SK-N-SH (cell line): ENCODE measurements around the gene TANK. TPM values are rescaled to one million over a fixed set of nuclear protein-coding genes. Genes with fewer than 3 reads are reported as not detected.
A peak's percentile ranks its signal among the peaks of the same experiment; 100 is the strongest.

Experiments
- CTCF ChIA-PET: fragments of 300-600, 350-600 bp; formaldehyde crosslinking; extraction: SDS; loops from one replicate; lab custom pipeline; 2021; lab: Yijun Ruan, JAX
- POLR2A ChIA-PET: fragments of 350-600 bp; sonication (Branson Sonifier 250); formaldehyde crosslinking; extraction: SDS; loops from one replicate; lab custom pipeline; 2020; ENCODE audit warnings: antibody characterized with exemption, inconsistent platforms; lab: Yijun Ruan, JAX
- DNase-seq: peaks from one replicate; pipeline ENCODE4 v3.0.0; 2012
- H2AFZ ChIP-seq: fragments of 200-600 bp; sonication (generic); 2 replicates; pipeline ENCODE4 v1.8.1; 2016; ENCODE audit warnings: antibody characterized with exemption, mild to moderate bottlenecking, low read depth
- H3F3A ChIP-seq: fragments of 200-600 bp; sonication (generic); replicated peaks from 2 replicates; pipeline ENCODE3; 2016; ENCODE audit warnings: antibody characterized with exemption, mild to moderate bottlenecking; ENCODE audit not compliant: insufficient read depth
- H3K27ac ChIP-seq, 2 experiments: fragments of 200-500 bp in 1 of 2; fragments of 200-600 bp in 1 of 2; sonication (Bioruptor generic) in 1 of 2; sonication (generic), shearing (Covaris generic) in 1 of 2; 2 replicates each; pipeline versions ENCODE4 v1.5.1 to v1.6.1; 2014 to 2016; ENCODE audit warnings: low read depth in 2 of 2, inconsistent platforms in 1 of 2, low read length in 1 of 2, mild to moderate bottlenecking in 1 of 2, mixed read lengths in 1 of 2
- H3K27me3 ChIP-seq: fragments of 200-600 bp; sonication (generic), shearing (Covaris generic); 2 replicates; pipeline ENCODE4 v1.6.1; 2016; ENCODE audit warnings: mixed run types; ENCODE audit not compliant: insufficient read depth
- H3K36me3 ChIP-seq, 2 experiments: fragments of 200-500 bp in 1 of 2; fragments of 200-600 bp in 1 of 2; sonication (Bioruptor generic) in 1 of 2; sonication (generic) in 1 of 2; replicated peaks in 1 of 2; 2 replicates each; pipeline versions ENCODE3 to v1.5.1; 2014 to 2016; ENCODE audit warnings: low read length in 1 of 2, mild to moderate bottlenecking in 1 of 2; ENCODE audit not compliant: insufficient read depth in 2 of 2, control insufficient read depth in 1 of 2
- H3K4me1 ChIP-seq, 2 experiments: fragments of 200-500 bp in 1 of 2; fragments of 200-600 bp in 1 of 2; sonication (Bioruptor generic) in 1 of 2; sonication (generic), shearing (Covaris generic) in 1 of 2; 2 replicates each; pipeline versions ENCODE4 v1.5.1 to v1.6.1; 2014 to 2016; ENCODE audit warnings: low read depth in 1 of 2, low read length in 1 of 2, mixed run types in 1 of 2; ENCODE audit not compliant: insufficient read depth in 2 of 2, control insufficient read depth in 1 of 2
- H3K4me2 ChIP-seq: fragments of 200-600 bp; sonication (generic), shearing (Covaris generic); 2 replicates; pipeline ENCODE4 v1.6.1; 2017; ENCODE audit warnings: mixed run types
- H3K4me3 ChIP-seq, 2 experiments: fragments of 200-500 bp in 1 of 2; fragments of 200-600 bp in 1 of 2; sonication (Bioruptor generic) in 1 of 2; sonication (generic), shearing (Covaris generic) in 1 of 2; 2 replicates each; pipeline versions ENCODE4 v1.5.1 to v1.8.1; 2014 to 2016; ENCODE audit warnings: low read depth in 2 of 2, inconsistent platforms in 1 of 2, low read length in 1 of 2, mild to moderate bottlenecking in 1 of 2, mixed read lengths in 1 of 2, moderate library complexity in 1 of 2
- H3K79me2 ChIP-seq: fragments of 200-600 bp; sonication (generic); 2 replicates; pipeline ENCODE4 v1.8.1; 2017; ENCODE audit warnings: mild to moderate bottlenecking; ENCODE audit not compliant: insufficient read depth
- H3K9ac ChIP-seq: fragments of 200-600 bp; sonication (generic); 2 replicates; pipeline ENCODE4 v1.6.1; 2017; ENCODE audit warnings: mixed run types
- H3K9me2 ChIP-seq: fragments of 200-600 bp; sonication (generic); 2 replicates; pipeline ENCODE4 v1.6.1; 2017; ENCODE audit warnings: mixed run types
- H3K9me3 ChIP-seq: fragments of 200-600 bp; sonication (generic); 2 replicates; pipeline ENCODE4 v1.6.1; 2017; ENCODE audit warnings: mixed run types, mild to moderate bottlenecking, moderate library complexity
- H4K20me1 ChIP-seq: fragments of 200-600 bp; sonication (generic); 2 replicates; pipeline ENCODE4 v1.6.1; 2017; ENCODE audit warnings: mild to moderate bottlenecking, mixed run types; ENCODE audit not compliant: insufficient read depth
- EP300 ChIP-seq, 2 experiments: IDR thresholded peaks; 2 replicates each; pipeline versions ENCODE4 v1.4.0 to v1.6.1; 2012; ENCODE audit warnings: borderline replicate concordance in 1 of 2, low read depth in 1 of 2, low read length in 1 of 2
- GABPA ChIP-seq: IDR thresholded peaks from 2 replicates; pipeline ENCODE4 v1.4.0; 2012; ENCODE audit warnings: low read depth, mild to moderate bottlenecking
- GATA2 ChIP-seq: sonication (generic); formaldehyde crosslinking; IDR thresholded peaks from 2 replicates; pipeline ENCODE4 v1.5.0; 2020; ENCODE audit warnings: mild to moderate bottlenecking, missing genetic modification reagents
- JUND ChIP-seq: IDR thresholded peaks from 2 replicates; pipeline ENCODE4 v1.4.0; 2012
- NFIC ChIP-seq: IDR thresholded peaks from 2 replicates; pipeline ENCODE4 v1.4.0; 2012; ENCODE audit warnings: borderline replicate concordance
- SMC3 ChIP-seq: IDR thresholded peaks from 2 replicates; pipeline ENCODE4 v1.6.1; 2012; ENCODE audit warnings: low read depth, low read length, improper control_type of control experiment
- YY1 ChIP-seq: IDR thresholded peaks from 2 replicates; pipeline ENCODE4 v1.4.0; 2012; ENCODE audit warnings: low read depth, mild to moderate bottlenecking
- WGBS: methylation state at CpG from one replicate; pipeline ENCODE4 v1.1.6; 2017; ENCODE audit warnings: low lambda C conversion rate; 5-methylcytosine and 5-hydroxymethylcytosine counted together
- polyA plus RNA-seq, 3 experiments: library from polyadenylated mRNA; depleted of rRNA; stranded (reverse); fragments of >200 nt; gene quantifications; 2 replicates each; pipeline ENCODE4 v1.2.3, GENCODE V29; 2012
- TF ChIP-seq, protein P1 (sequence below): IDR thresholded peaks from 2 replicates; pipeline ENCODE4 v1.4.0; 2012; ENCODE audit warnings: low read depth, borderline replicate concordance
- TF ChIP-seq, protein P2 (sequence below): IDR thresholded peaks from 2 replicates; pipeline ENCODE4 v1.4.0; 2012; ENCODE audit warnings: low read depth

Gene TANK
- polyA plus RNA-seq, 1 of the 3 experiments (the other 2 are of a cell fraction) = 25.7 TPM

DNA sequence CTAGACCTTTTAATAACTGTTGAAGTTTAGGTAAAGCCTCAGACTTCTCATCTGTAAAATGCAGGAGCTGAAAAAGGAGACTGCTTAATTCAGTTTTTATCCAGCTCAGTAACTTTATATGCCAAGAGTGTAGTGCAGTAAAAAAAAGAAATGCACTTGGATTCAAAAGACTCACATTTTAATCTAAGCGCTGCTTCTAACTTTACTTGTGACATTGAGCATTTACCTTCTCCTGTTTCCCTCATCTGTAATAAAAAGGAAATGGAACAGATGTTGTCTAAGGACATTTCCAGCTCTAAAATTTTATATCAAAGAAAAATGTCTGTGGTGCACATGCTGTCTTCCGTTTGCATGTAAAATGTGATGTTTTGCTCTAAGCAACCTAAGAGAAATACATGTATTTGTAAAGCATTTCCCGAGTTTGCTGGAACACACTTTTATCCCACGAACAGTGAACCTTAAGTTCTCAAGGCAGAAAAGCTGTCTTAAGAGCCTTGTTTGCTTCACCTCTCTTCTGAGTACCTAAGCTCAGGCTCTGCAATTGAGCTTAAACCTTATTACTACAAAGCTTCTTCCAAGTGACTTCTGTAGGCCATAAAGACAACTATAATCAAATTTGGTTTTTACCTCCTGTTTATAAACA lies 24.2 kb upstream of the TANK start:
- H2AFZ ChIP-seq = peak overlapping the region; percentile 54
- WGBS = 46% methylated on average over 4 of the region's 4 CpGs
- H3K27ac ChIP-seq = peak overlapping the region in 1 of 2 experiments; percentile 81; a peak in 2 of 4 replicates
- no peaks in the 10 kb centered on the region for H3F3A ChIP-seq
- H4K20me1 ChIP-seq = no peaks in the 10 kb centered on the region
- H3K9me2 ChIP-seq = no peaks in the 10 kb centered on the region
- H3K9ac ChIP-seq = no peak overlapping the region
- CTCF ChIA-PET = interaction anchor here (1.0 kb wide), 1 partner anchor 17 kb away, joined by 3 read pairs; no protein-coding TSS in a partner anchor
- H3K36me3 ChIP-seq = no peaks in the 10 kb centered on the region
- peak overlapping the region; percentile 43; the same call in 1 of the 2 replicates for H3K4me2 ChIP-seq
- DNase-seq = no peak
- H3K4me1 ChIP-seq = peaks cover 7 to 17% of the 10 kb centered on the region in 2 experiments; a peak in 3 of 4 replicates
- no peaks in the 10 kb centered on the region for H3K9me3 ChIP-seq
- H3K27me3 ChIP-seq = no peaks in the 10 kb centered on the region
- TF ChIP-seq, protein P1, sequence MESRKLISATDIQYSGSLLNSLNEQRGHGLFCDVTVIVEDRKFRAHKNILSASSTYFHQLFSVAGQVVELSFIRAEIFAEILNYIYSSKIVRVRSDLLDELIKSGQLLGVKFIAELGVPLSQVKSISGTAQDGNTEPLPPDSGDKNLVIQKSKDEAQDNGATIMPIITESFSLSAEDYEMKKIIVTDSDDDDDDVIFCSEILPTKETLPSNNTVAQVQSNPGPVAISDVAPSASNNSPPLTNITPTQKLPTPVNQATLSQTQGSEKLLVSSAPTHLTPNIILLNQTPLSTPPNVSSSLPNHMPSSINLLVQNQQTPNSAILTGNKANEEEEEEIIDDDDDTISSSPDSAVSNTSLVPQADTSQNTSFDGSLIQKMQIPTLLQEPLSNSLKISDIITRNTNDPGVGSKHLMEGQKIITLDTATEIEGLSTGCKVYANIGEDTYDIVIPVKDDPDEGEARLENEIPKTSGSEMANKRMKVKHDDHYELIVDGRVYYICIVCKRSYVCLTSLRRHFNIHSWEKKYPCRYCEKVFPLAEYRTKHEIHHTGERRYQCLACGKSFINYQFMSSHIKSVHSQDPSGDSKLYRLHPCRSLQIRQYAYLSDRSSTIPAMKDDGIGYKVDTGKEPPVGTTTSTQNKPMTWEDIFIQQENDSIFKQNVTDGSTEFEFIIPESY = no peak
- TF ChIP-seq EP300 (IDR thresholded peaks at IDR 0.05; ENCODE audit: borderline replicate concordance in 1 of 2, low read depth in 1 of 2, low read length in 1 of 2) (no peak), GABPA (no peak), YY1 (no peak)
- TF ChIP-seq, all 33 proteins: peak for 0
- POLR2A ChIA-PET = no interaction called here
- Histone ChIP-seq H3K4me3 (no peak overlapping the region), H3K79me2 (no peaks in the 10 kb centered on the region)

DNA sequence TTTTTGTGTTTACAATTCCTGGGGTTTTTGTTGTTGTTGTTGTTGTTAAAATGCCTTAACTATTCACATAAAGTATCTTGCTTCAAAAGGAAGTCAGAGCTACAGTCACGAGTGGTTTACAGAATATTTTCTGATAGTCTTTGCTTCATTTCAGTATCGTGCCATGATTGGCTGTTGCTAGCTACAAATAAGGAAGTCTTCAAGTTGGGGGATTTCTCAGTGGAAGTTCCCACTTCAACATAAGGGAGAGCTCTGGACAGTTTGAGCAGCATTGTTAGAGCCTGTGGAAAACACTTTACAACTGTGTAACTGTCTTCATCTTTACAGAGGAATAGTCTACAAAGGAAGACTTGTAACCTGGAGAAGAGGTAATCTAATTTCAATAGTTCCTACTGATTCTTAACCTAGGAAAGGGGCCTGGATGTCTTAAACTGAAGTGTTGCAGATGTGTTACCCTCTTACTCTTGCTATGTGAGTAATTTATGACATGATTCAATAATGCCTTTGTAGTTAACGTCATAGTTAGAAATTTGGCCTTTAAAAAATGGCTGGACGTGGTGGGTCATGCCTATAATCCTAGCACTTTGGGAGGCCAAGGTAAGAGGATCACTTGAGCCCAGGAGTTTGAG lies 23.4 kb upstream of the TANK start:
- Histone ChIP-seq H3K9me2 (no peaks in the 10 kb centered on the region), H3K36me3 (no peaks in the 10 kb centered on the region), H3K4me1 (peaks cover 7 to 17% of the 10 kb centered on the region in 2 experiments; a peak in 3 of 4 replicates), H3K9me3 (no peaks in the 10 kb centered on the region), H3K79me2 (no peaks in the 10 kb centered on the region), H3K27ac (peak overlapping the region in 1 of 2 experiments; percentile 81; a peak in 1 of 4 replicates), H2AFZ (peak overlapping the region; percentile 54), H4K20me1 (no peaks in the 10 kb centered on the region), H3F3A (no peaks in the 10 kb centered on the region), H3K27me3 (no peaks in the 10 kb centered on the region), H3K9ac (no peak overlapping the region), H3K4me2 (no peak overlapping the region), H3K4me3 (no peak overlapping the region)
- no peak for DNase-seq
- no peak for TF ChIP-seq GATA2 (CRISPR knock-in tag)
- TF ChIP-seq SMC3 = no peak
- TF ChIP-seq JUND = no peak
- TF ChIP-seq, protein P2, sequence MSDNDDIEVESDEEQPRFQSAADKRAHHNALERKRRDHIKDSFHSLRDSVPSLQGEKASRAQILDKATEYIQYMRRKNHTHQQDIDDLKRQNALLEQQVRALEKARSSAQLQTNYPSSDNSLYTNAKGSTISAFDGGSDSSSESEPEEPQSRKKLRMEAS = 0 out of 2 replicates have a peak, but pooled peaks have one; percentile 20
- TF ChIP-seq YY1 = no peak
- no peak for TF ChIP-seq NFIC
- CTCF ChIA-PET = no interaction called here
- WGBS = 46% methylated on average over 4 of the region's 4 CpGs
- POLR2A ChIA-PET = no interaction called here
